Superior temporal gyrus (tissue), 1 donor: ENCODE measurements around the gene HNRNPUL1.
A peak's percentile ranks its signal among the peaks of the same experiment; 100 is the strongest.
"Not testable (repeated sequence)": the region's sequence is repeated elsewhere in the genome, so short reads cannot be mapped to it uniquely, and the experiment has no call there.

Source experiments
- DNase-seq: peaks from one replicate; pipeline ENCODE4 v3.0.0-alpha.2; 2016; ENCODE audit errors: extremely low spot score

Gene HNRNPUL1

GRCh38 chr19:41263850-41264580 lies at the start of gene HNRNPUL1:
Gene HNRNPUL1 (plus strand): TSS chr19:41264372. CDS start chr19:41264504, 132 bp downstream.
- peak; percentile 100 for DNase-seq

GRCh38 chr19:41217741-41218140 lies 46.4 kb upstream of the HNRNPUL1 start:
- no peak for DNase-seq

- DNase-seq = no peak
These were observed 45.9 kb upstream of the HNRNPUL1 start for GRCh38 chr19:41218249-41218614.

GRCh38 chr19:41218615-41219507 lies 45.3 kb upstream of the HNRNPUL1 start, which contains the start of gene AXL:
Gene AXL (plus strand): TSS chr19:41219223. CDS start chr19:41219393, 170 bp downstream.
- no peak for DNase-seq

DNA sequence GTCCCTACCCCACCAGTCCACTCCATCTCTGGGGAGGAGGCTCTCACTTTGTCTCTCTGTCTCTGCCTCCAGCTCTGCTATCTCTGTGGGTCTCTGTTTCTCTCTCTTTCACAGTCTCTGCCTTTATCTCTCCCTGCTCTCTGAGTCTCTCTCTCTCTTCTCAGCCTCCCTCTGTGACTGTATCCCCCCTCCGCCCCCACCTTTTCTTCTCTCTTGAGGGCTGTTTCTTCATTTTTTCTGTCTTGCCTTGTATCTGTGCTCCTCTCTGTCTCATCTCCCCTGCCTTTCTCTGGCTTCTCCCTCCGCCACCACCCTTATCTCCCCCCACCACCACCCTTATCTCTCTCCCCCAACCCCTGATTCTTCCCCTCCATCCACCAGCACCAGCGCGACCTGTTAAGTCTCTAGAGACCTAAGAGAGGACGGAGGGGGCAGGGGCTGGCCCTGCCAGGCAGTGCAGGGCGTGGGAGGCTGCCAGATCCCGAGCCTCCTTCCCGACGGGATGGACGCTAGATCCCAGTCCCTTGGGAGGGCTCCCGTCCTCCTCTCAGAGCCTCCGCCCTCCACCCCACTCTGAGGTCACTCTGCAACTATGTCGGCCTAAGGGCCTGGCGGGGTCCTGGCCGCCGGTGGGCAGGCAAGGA lies 44.1 kb upstream of the HNRNPUL1 start:
- DNase-seq = no peak

DNA sequence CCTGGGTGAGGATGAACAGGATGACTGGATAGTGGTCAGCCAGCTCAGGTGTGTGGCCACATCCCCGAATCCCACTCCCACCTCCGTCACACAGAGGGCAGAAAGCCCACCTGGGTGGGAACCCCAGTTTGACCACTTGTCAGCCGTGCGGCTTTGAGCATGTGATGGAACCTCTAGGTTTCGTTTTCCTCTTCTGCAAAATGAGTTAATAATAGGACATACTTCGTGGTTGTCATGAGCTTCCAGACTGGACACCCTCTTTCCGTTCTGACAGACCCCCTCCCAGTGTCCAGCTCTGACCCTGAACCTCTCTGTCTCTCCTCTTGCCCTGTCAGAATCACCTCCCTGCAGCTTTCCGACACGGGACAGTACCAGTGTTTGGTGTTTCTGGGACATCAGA lies 43.4 kb upstream of the HNRNPUL1 start:
- no peak for DNase-seq

DNA sequence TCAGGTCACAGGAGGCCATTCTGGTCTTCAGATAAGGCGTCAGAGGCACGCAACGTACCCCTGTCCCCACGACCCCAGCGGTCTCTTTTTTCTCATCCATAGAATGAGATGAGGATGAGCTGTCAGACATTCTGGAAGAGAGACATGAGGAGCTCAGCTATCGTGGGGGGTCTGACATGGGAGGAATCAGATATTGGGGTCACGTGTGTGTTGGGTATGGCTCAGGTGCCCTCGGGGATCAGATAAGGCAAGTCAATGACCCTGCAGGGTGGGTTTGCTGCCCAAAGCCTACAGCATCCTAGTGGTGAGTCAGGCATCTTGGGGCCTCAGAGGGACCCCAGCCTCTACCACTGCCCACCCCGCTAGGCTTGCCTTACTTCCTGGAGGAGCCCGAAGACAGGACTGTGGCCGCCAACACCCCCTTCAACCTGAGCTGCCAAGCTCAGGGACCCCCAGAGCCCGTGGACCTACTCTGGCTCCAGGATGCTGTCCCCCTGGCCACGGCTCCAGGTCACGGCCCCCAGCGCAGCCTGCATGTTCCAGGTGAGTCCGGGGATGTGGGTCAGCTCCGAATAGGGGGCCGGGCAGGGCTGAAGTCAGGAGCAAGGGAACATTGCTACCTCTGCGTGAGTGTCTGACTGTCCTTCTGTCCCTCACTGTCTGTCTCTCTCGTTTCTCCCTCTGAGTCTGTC lies 42.5 kb upstream of the HNRNPUL1 start:
- DNase-seq = no peak

GRCh38 chr19:41222240-41222639 lies 41.9 kb upstream of the HNRNPUL1 start:
- no peak for DNase-seq

- DNase-seq = no peak
These were observed 40.5 kb upstream of the HNRNPUL1 start for GRCh38 chr19:41223431-41224234.

DNA sequence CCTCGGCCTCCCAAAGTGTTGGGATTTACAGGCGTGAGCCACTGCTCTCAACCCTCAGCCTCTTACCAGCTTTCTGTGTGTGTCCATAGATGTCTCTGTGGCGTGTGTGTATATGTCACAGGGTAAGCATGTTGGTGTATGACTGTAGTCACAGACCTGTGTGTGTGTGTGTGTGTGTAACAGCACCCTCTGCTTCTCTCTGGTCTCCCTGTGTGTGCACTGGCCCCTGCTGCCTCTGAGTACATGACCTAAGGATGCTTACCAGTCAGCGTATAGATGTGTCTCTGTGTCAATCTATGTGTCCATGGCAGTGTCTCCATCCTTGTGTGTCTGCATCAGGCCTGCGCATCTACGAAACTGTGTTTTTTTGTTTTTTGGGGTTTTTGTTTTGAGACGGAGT lies 39.5 kb upstream of the HNRNPUL1 start:
- no peak for DNase-seq

GRCh38 chr19:41225238-41226052 lies 38.7 kb upstream of the HNRNPUL1 start:
- peak; percentile 13 for DNase-seq

GRCh38 chr19:41226053-41226873 lies 37.9 kb upstream of the HNRNPUL1 start:
- DNase-seq = peak; percentile 19

DNA sequence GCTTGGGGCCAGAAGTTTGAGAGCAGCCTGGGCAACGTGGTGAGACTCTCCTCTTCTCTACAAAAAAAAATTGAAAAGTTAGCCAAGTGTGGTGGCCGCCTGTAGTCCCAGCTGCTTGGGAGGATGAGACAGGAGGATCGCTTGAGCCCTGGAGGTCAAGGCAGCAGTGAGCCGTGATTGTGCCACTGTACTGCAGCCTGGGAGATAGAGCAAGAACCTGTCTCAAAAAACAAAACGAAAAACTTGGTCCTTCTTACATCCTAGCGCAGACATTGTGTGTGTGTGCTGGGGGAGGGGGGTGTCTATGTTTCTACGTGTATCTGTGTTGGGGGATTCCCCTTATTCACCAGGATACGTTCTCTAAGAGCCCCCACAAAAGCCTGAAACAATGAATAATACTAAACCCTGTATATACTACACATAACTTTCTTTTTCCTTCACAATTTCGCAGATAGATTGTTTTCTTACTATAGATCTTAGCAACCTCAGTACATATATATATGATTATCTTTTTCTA lies 37.2 kb upstream of the HNRNPUL1 start:
- no peak for DNase-seq

- no peak for DNase-seq
These were observed 35.7 kb upstream of the HNRNPUL1 start for GRCh38 chr19:41228486-41228885.

GRCh38 chr19:41229338-41229737 lies 34.8 kb upstream of the HNRNPUL1 start:
- not testable (repeated sequence) for DNase-seq

DNA sequence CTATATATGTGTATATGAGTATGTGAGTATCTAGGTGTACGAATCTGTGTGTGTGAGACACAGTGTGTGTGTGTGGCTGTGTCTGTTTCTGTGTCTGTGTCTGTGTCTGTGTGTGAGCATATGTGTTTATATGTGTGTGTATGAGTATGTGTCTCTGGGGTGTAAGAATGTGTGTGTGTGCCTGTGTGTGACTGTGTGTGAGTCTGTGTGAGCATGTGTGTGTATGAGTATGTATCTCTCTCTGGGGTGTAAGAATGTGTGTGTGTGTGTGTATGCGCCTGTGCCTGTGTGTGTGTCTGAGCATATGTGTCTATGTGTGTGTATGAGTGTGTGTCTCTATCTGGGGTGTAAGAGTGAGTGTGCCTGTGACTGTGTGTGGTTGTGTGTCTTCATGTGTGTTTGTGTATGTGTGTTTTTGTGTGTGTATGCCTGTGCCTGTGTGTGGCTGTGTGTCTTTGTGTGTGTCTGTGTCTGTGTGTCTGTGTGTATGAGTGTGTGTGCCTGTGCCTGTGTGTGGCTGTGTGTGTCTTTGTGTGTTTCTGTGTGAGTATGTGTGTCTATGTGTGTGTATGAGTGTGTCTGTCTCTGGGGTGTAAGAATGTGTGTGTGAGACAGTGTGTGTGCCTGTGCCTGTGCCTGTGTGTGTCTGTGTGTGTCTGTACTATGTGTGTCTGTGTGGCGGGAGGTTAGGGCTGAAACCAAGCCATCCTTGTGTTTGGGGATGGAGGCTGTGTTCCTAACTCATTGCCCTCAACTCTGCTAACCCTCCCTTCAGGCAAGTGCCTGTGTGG lies 33.9 kb upstream of the HNRNPUL1 start:
- no peak for DNase-seq

GRCh38 chr19:41232686-41233085 lies 31.5 kb upstream of the HNRNPUL1 start:
- DNase-seq = no peak

DNA sequence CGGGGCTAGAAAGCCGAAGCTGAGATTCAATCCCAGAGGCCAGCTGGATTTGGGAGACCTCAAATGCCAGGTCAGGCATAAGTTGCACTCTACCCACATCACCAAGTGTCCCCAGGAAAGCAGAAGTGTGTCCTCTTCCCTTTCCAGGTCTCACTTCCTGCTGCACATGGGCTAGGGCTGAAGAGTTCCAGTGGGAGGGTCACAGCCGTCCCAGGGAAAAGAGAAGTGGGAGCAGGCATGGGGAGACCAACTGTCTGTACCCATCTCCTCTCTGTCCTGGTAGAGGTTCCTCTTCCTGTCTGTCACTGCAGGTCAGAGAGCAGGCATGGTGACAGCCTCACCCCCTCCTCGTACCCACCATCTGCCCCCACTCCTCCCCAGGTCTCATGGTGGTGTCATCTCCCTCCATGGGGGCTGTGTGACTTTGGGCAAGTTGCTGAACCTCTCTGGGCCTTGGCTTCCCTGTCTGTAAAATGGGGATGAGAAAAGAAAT lies 30.4 kb upstream of the HNRNPUL1 start:
- no peak for DNase-seq
